ENCODE results near the gene ATP8B3. TPM values are rescaled to one million over a fixed set of nuclear protein-coding genes. Genes with fewer than 3 reads are reported as not detected.

The ATP8B3 gene
- total RNA-seq, 1 experiment from 2014 or later: 9.6 TPM

DNA sequence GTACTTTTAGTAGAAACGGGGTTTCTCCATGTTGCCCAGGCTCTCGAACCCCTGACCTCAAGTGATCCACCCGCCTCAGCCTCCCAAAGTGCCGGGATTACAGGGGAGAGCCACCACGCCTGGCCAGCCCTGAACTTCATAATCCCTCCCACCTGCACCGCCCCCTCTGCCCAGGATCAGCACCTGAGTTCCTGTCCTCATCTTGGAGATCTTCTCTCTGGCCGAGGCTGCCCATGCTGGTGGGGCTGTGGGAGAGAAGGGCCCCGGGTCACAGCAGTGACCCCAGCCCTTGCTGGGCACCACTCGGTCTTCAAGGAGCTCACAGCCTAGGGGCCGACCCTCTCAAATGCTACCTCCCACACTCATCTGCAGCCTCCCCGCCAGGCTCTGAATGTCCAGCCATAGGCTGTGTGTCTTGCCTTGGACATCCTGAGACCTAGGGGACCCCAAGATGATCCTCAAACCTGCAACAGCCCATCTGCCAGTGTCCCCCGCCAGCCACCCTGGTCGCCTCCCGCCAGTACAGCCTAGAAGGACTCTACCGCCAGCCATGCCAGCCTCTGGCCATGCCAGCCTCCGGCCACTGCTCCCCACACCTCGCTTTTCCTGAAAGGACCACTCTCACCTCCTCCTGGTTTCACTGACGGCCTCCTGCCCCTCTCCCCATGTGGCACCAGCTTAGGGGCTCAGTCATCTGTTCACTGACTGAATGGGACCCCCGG is 1.5 kb downstream of the ATP8B3 start:
- Histone ChIP-seq H3K4ac (ENCODE audit: low read depth, low read length) (no peak overlapping the region), H2AFZ (ENCODE audit: low read length) (no peak overlapping the region), H3K27me3 (ENCODE audit: insufficient read depth, low read length) (no peaks in the 10 kb centered on the region), H2AK5ac (ENCODE audit: insufficient read length, low read length) (no peak overlapping the region), H3K56ac (ENCODE audit: insufficient read length, low read depth, low read length) (no peak overlapping the region), H3K14ac (ENCODE audit: insufficient read depth, low read length) (no peak overlapping the region), H3K27ac (ENCODE audit: insufficient read length, low read depth, low read length) (no peak overlapping the region), H3K79me1 (ENCODE audit: insufficient read depth, low read depth, low read length, poor library complexity, severe bottlenecking) (no peaks in the 10 kb centered on the region), H2BK20ac (ENCODE audit: low read depth, low read length, poor library complexity, severe bottlenecking) (no peak overlapping the region), H4K91ac (ENCODE audit: insufficient read length, low read depth, low read length) (no peak overlapping the region), H3K9me3 (ENCODE audit: control insufficient read depth, low read depth, low read length) (no peaks in the 10 kb centered on the region), H3K23me2 (ENCODE audit: insufficient read length, low read depth, low read length, poor library complexity, severe bottlenecking) (peaks cover 3% of the 10 kb centered on the region), H3K79me2 (ENCODE audit: insufficient read depth, low read length) (no peaks in the 10 kb centered on the region), H3K23ac (ENCODE audit: insufficient read length, low read depth, low read length) (no peak overlapping the region), H2BK5ac (ENCODE audit: insufficient read length, low read length) (no peak overlapping the region), H3K18ac (ENCODE audit: insufficient read length, low read depth, low read length) (no peak overlapping the region), H4K5ac (ENCODE audit: insufficient read length, low read depth, low read length) (no peak overlapping the region), H3K9ac (ENCODE audit: extremely low read depth, insufficient read length, low read length) (no peak overlapping the region), H3T11ph (ENCODE audit: low read length) (no peak overlapping the region), H4K20me1 (ENCODE audit: control insufficient read depth, insufficient read depth, insufficient read length) (peaks cover 2% of the 10 kb centered on the region), H2BK12ac (ENCODE audit: insufficient read length, low read depth, low read length) (no peak overlapping the region), H4K8ac (replicated peaks; ENCODE audit: insufficient read length, low read depth, low read length) (no peak overlapping the region), H2BK15ac (ENCODE audit: low read depth, low read length) (no peak overlapping the region), H2BK120ac (ENCODE audit: low read depth, low read length, poor library complexity, severe bottlenecking) (no peak overlapping the region), H3K4me2 (ENCODE audit: insufficient read depth, insufficient read length, low read length) (no peak overlapping the region), H3K4me1 (ENCODE audit: insufficient read depth, low read length) (no peaks in the 10 kb centered on the region)
- Mint-ChIP-seq H3K4me1 (peaks cover 6 to 8% of the 10 kb centered on the region in 2 experiments), H3K27me3 (ENCODE audit: low read depth) (peaks cover 9% of the 10 kb centered on the region), H3K36me3 (ENCODE audit: insufficient read depth in 1 of 3, low read depth in 3 of 3) (peaks cover 0 to 3% (median 0%) of the 10 kb centered on the region in 3 experiments; a peak in 2 of 7 replicates), H3K4me3 (peak overlapping the region in 1 of 2 experiments; percentile 66; a peak in 2 of 5 replicates), H3K27ac (0 out of 7 replicates have a peak overlapping the region, but pooled peaks of 1 of the 3 experiments have one; percentile 63), H3K9me3 (no peaks in the 10 kb centered on the region)
- WGBS (ENCODE audit: extremely low coverage, insufficient read length, low lambda C conversion rate): no CpG with 5 or more reads among the region's 19 CpGs
- no peak for TF ChIP-seq CTCF (conservative IDR thresholded peaks at IDR 0.05)
- DNase-seq: peak; percentile 26

Measured in H9 (cell line).